H1 (cell line): ENCODE measurements around the gene S100A16. TPM values are rescaled to one million over a fixed set of nuclear protein-coding genes. Genes with fewer than 3 reads are reported as not detected.

Experiments used
- CTCF ChIA-PET: fragments of 300-600 bp; sonication (Branson Sonifier 250); formaldehyde crosslinking; loops from one replicate; lab custom pipeline; 2021; ENCODE audit not compliant: partially characterized antibody; lab: Charles Lee
- POLR2A ChIA-PET: fragments of 300-600 bp; sonication (Branson Sonifier 250); formaldehyde crosslinking; loops from one replicate; lab custom pipeline; 2021; ENCODE audit warnings: inconsistent platforms; ENCODE audit not compliant: partially characterized antibody; lab: Charles Lee
- DNase-seq, 2 experiments: peaks; one replicate each; pipeline versions ENCODE4 v3.0.0 to v3.0.0-alpha.2; 2010 to 2022; ENCODE audit warnings: low spot score in 2 of 2, low read depth in 1 of 2, mixed read lengths in 1 of 2
- FAIRE-seq: peaks from 2 replicates; lab custom pipeline; 2011; peaks lifted over from hg19 to GRCh38; lab: Jason Lieb, UNC
- H2AFZ ChIP-seq: 2 replicates; pipeline ENCODE4 v1.8.1; 2012; ENCODE audit warnings: low read length, inconsistent platforms
- H2AK5ac ChIP-seq: 2 replicates; pipeline ENCODE4 v1.6.1; 2013; ENCODE audit warnings: low read depth, low read length
- H2BK120ac ChIP-seq: replicated peaks from 2 replicates; pipeline ENCODE3; 2013; ENCODE audit warnings: low read depth, low read length, inconsistent platforms
- H2BK12ac ChIP-seq: 2 replicates; pipeline ENCODE4 v1.6.1; 2013; ENCODE audit warnings: low read depth, low read length
- H2BK15ac ChIP-seq: 2 replicates; pipeline ENCODE4 v1.6.1; 2013; ENCODE audit warnings: low read length
- H2BK20ac ChIP-seq: 2 replicates; pipeline ENCODE4 v1.6.1; 2013; ENCODE audit warnings: low read length
- H2BK5ac ChIP-seq: 2 replicates; pipeline ENCODE4 v1.6.1; 2013; ENCODE audit warnings: low read depth, low read length
- H3K14ac ChIP-seq: 2 replicates; pipeline ENCODE4 v1.6.1; 2013; ENCODE audit warnings: inconsistent platforms; ENCODE audit not compliant: insufficient read length
- H3K18ac ChIP-seq: 2 replicates; pipeline ENCODE4 v1.6.1; 2013; ENCODE audit warnings: low read length; ENCODE audit errors: extremely low read depth
- H3K23ac ChIP-seq: 2 replicates; pipeline ENCODE4 v1.6.1; 2013; ENCODE audit warnings: inconsistent platforms; ENCODE audit not compliant: insufficient read length
- H3K23me2 ChIP-seq: 2 replicates; pipeline ENCODE4 v1.6.1; 2013; ENCODE audit warnings: low read depth, low read length
- H3K27ac ChIP-seq: 2 replicates; pipeline ENCODE4 v1.6.1; 2011; ENCODE audit warnings: low read depth, low read length, inconsistent platforms
- H3K27me3 ChIP-seq, 4 experiments: replicated peaks in 1 of 4; 1 replicate in 1 of 4; 2 replicates in 3 of 4; pipeline versions ENCODE4 v1.6.1 to v1.8.1; 2011 to 2013; ENCODE audit warnings: low read length in 3 of 4, mild to moderate bottlenecking in 3 of 4, inconsistent platforms in 2 of 4, mixed read lengths in 2 of 4, moderate library complexity in 1 of 4; ENCODE audit not compliant: control insufficient read depth in 3 of 4, insufficient read depth in 3 of 4; ENCODE audit errors: extremely low read depth in 1 of 4
- H3K36me3 ChIP-seq, 4 experiments: 2 replicates each; pipeline versions ENCODE4 v1.6.1 to v1.8.1; 2011 to 2013; ENCODE audit warnings: mild to moderate bottlenecking in 4 of 4, low read length in 3 of 4, moderate library complexity in 2 of 4, control low read depth in 1 of 4, inconsistent platforms in 1 of 4; ENCODE audit not compliant: insufficient read depth in 4 of 4, control insufficient read depth in 2 of 4
- H3K4ac ChIP-seq: replicated peaks from 2 replicates; pipeline ENCODE3; 2013; ENCODE audit warnings: low read length, low read depth, mixed read lengths, inconsistent platforms; ENCODE audit not compliant: insufficient read length
- H3K4me1 ChIP-seq, 4 experiments: replicated peaks in 1 of 4; 1 replicate in 1 of 4; 2 replicates in 3 of 4; pipeline versions ENCODE4 v1.6.1 to v1.8.1; 2011 to 2013; ENCODE audit warnings: low read length in 3 of 4, inconsistent platforms in 2 of 4, mixed read lengths in 1 of 4; ENCODE audit not compliant: insufficient read depth in 4 of 4, control insufficient read depth in 3 of 4
- H3K4me2 ChIP-seq, 2 experiments: 2 replicates each; pipeline versions ENCODE4 v1.6.1 to v1.8.1; 2011 to 2013; ENCODE audit warnings: low read depth in 2 of 2, low read length in 2 of 2, control low read depth in 1 of 2, inconsistent platforms in 1 of 2, mild to moderate bottlenecking in 1 of 2; ENCODE audit not compliant: insufficient read depth in 1 of 2
- H3K4me3 ChIP-seq, 4 experiments: fragments of 200-600, 300-600 bp in 1 of 4; sonication (generic), shearing (Covaris generic), sonication (Bioruptor Twin) in 1 of 4; 2 replicates each; pipeline versions ENCODE4 v1.5.1 to v1.8.1; 2011 to 2016; ENCODE audit warnings: low read length in 4 of 4, low read depth in 3 of 4, control low read depth in 2 of 4, inconsistent platforms in 2 of 4, mild to moderate bottlenecking in 2 of 4, mixed read lengths in 1 of 4, moderate library complexity in 1 of 4; ENCODE audit not compliant: insufficient read depth in 2 of 4; ENCODE audit errors: extremely low read depth in 1 of 4
- H3K56ac ChIP-seq: replicated peaks from 2 replicates; pipeline ENCODE3; 2013; ENCODE audit warnings: low read depth, mild to moderate bottlenecking, mixed read lengths, low read length, inconsistent platforms; ENCODE audit not compliant: insufficient read length
- H3K79me1 ChIP-seq: 2 replicates; pipeline ENCODE4 v1.6.1; 2013; ENCODE audit warnings: low read depth, low read length, control low read depth
- H3K79me2 ChIP-seq, 2 experiments: 2 replicates each; pipeline versions ENCODE4 v1.6.1 to v1.8.1; 2012 to 2013; ENCODE audit warnings: low read length in 2 of 2, mild to moderate bottlenecking in 2 of 2, inconsistent platforms in 1 of 2; ENCODE audit not compliant: insufficient read depth in 2 of 2, control insufficient read depth in 1 of 2
- H3K9ac ChIP-seq, 4 experiments: replicated peaks in 1 of 4; 1 replicate in 1 of 4; 2 replicates in 3 of 4; pipeline versions ENCODE4 v1.6.1 to v1.8.1; 2011 to 2013; ENCODE audit warnings: low read depth in 3 of 4, low read length in 3 of 4, control low read depth in 2 of 4, mild to moderate bottlenecking in 2 of 4, moderate library complexity in 2 of 4, inconsistent platforms in 1 of 4; ENCODE audit errors: extremely low read depth in 1 of 4
- H3K9me3 ChIP-seq, 2 experiments: 2 replicates each; pipeline versions ENCODE4 v1.6.1 to v1.8.1; 2012 to 2013; ENCODE audit warnings: mild to moderate bottlenecking in 2 of 2, moderate library complexity in 2 of 2, control low read depth in 1 of 2, inconsistent platforms in 1 of 2, low read depth in 1 of 2, low read length in 1 of 2, mixed read lengths in 1 of 2; ENCODE audit not compliant: insufficient read depth in 2 of 2
- H4K20me1 ChIP-seq, 2 experiments: replicated peaks in 1 of 2; 2 replicates each; pipeline versions ENCODE3 to v1.8.1; 2011 to 2013; ENCODE audit warnings: inconsistent platforms in 2 of 2, low read length in 2 of 2, mild to moderate bottlenecking in 1 of 2; ENCODE audit not compliant: insufficient read depth in 2 of 2, control insufficient read depth in 1 of 2
- H4K5ac ChIP-seq: 2 replicates; pipeline ENCODE4 v1.6.1; 2013; ENCODE audit warnings: low read length, low read depth, mixed read lengths, inconsistent platforms; ENCODE audit not compliant: insufficient read length
- H4K8ac ChIP-seq: 2 replicates; pipeline ENCODE4 v1.8.0; 2013; ENCODE audit warnings: mild to moderate bottlenecking, moderate library complexity, low read length, inconsistent platforms; ENCODE audit not compliant: insufficient read depth; ENCODE audit errors: extremely low read depth
- H4K91ac ChIP-seq: replicated peaks from 2 replicates; pipeline ENCODE3; 2013; ENCODE audit warnings: low read length, mixed read lengths, inconsistent platforms; ENCODE audit not compliant: insufficient read length
- KDM4A ChIP-seq: IDR thresholded peaks from one replicate; pipeline ENCODE4 v1.7.1; 2012; ENCODE audit warnings: low read depth, mild to moderate bottlenecking, moderate library complexity, low read length, inconsistent platforms; ENCODE audit not compliant: severe bottlenecking
- NANOG ChIP-seq: IDR thresholded peaks from 2 replicates; pipeline ENCODE4 v1.6.1; 2011; ENCODE audit warnings: low read length, low read depth, mild to moderate bottlenecking, inconsistent platforms; ENCODE audit not compliant: insufficient read depth, poor library complexity, severe bottlenecking
- NRF1 ChIP-seq: IDR thresholded peaks from 2 replicates; pipeline ENCODE4 v1.6.1; 2011; ENCODE audit warnings: mild to moderate bottlenecking, low read depth, low read length, improper control_type of control experiment
- PHF8 ChIP-seq: fragments of 200-600 bp; sonication (generic); conservative IDR thresholded peaks from 2 replicates; pipeline ENCODE4 v1.7.1; 2012; ENCODE audit warnings: low read depth, mild to moderate bottlenecking, inconsistent platforms, low read length, moderate library complexity
- POLR2A ChIP-seq, 2 experiments: IDR thresholded peaks; 1 replicate in 1 of 2; 2 replicates in 1 of 2; pipeline ENCODE4 v1.6.1; 2011; ENCODE audit warnings: low read depth in 2 of 2, low read length in 2 of 2, mild to moderate bottlenecking in 2 of 2; ENCODE audit errors: control extremely low read depth in 1 of 2
- RFX5 ChIP-seq: IDR thresholded peaks from 2 replicates; pipeline ENCODE4 v1.6.1; 2011; ENCODE audit warnings: low read depth, low read length, improper control_type of control experiment, borderline replicate concordance
- RXRA ChIP-seq: IDR thresholded peaks from 2 replicates; pipeline ENCODE4 v1.6.1; 2011; ENCODE audit warnings: low read depth, mild to moderate bottlenecking, low read length, moderate library complexity; ENCODE audit not compliant: insufficient read depth
- SRF ChIP-seq: IDR thresholded peaks from 2 replicates; pipeline ENCODE4 v1.6.1; 2011; ENCODE audit warnings: mild to moderate bottlenecking, low read depth, low read length, moderate library complexity
- TAF1 ChIP-seq: IDR thresholded peaks from 2 replicates; pipeline ENCODE4 v1.6.1; 2011; ENCODE audit warnings: mild to moderate bottlenecking, low read depth, low read length
- TEAD4 ChIP-seq: IDR thresholded peaks from 2 replicates; pipeline ENCODE4 v1.6.1; 2012; ENCODE audit warnings: low read depth, low read length, inconsistent platforms, mixed read lengths
- YY1 ChIP-seq: IDR thresholded peaks from 2 replicates; pipeline ENCODE4 v1.6.1; 2011; ENCODE audit warnings: low read depth, mild to moderate bottlenecking, low read length
- ZNF274 ChIP-seq: IDR thresholded peaks from 2 replicates; pipeline ENCODE4 v1.7.0; 2012; ENCODE audit warnings: low read length, borderline replicate concordance; ENCODE audit errors: extremely low read depth
- WGBS, 2 experiments: shearing (Covaris generic) in 1 of 2; methylation state at CpG; one replicate each; pipeline versions ENCODE4 v1.1.6 to v1.1.7; 2013 to 2015; ENCODE audit warnings: low lambda C conversion rate in 2 of 2, mixed read lengths in 2 of 2, inconsistent platforms in 1 of 2, low coverage in 1 of 2, missing lambda C conversion rate in 1 of 2; ENCODE audit not compliant: insufficient replicate concordance in 2 of 2, insufficient coverage in 1 of 2, insufficient read length in 1 of 2; ENCODE audit errors: extremely low coverage in 1 of 2, missing lambda C conversion rate in 1 of 2; 5-methylcytosine and 5-hydroxymethylcytosine counted together
- polyA plus RNA-seq, 7 experiments: library from polyadenylated mRNA; depleted of rRNA in 3 of 7; stranded (reverse) in 5 of 7; unstranded in 2 of 7; fragments of >200 nt in 5 of 7; fragments of 200-250 nt in 2 of 7; gene quantifications; 1 replicate in 5 of 7; 2 replicates in 1 of 7; 4 replicates in 1 of 7; pipeline versions ENCODE4 v1.2.1 to v1.2.3, GENCODE V29; 2011 to 2013; ENCODE audit warnings: missing spikeins in 2 of 7, mixed read lengths in 2 of 7
- total RNA-seq: library from RNA; stranded (reverse); fragmentation: NEBNext Ultra II Directional; extraction: Animal tissue kit (Norgen Biotek cat#: 25700); gene quantifications from 2 replicates; pipeline ENCODE4 v1.2.1, GENCODE V29; 2021
- TF ChIP-seq, protein P1 (sequence below): IDR thresholded peaks from 2 replicates; pipeline ENCODE4 v1.6.1; 2012; ENCODE audit warnings: inconsistent platforms

The S100A16 gene
- total and polyA plus RNA-seq, 2 of the 8 experiments (the other 6 are each of a cell fraction or from before 2014, with no cell fraction given) = 14.9 to 61.4 TPM

DNA sequence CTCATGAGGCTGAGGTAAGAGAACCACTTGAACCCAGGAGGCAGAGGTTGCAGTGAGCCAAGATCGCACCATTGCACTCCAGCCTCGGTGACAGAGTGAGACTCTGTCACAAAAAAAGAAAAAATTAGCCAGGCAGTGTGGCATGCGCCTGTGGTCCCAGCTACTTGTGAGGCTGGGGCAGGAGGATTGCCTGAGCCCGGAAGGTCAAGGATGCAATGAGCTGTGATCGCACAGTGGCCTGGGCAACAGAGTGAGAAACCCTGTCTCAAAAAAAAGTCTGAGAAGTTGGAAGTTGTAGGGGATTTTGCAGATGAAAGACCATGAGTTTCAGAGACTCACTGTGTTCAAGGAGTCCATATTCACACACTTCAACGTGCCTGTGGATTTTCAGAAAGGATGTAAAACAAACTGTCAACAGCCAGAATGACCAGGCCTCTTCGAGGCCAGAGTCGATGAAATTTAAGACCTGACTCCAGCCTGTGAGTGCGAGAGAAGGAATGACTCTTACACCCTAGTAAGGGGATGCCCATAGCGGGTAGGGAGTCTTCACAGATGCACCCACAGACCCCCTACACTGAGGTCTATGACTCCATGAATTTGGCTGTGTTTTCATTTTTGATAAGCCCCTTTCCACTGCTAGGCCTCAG is 12.2 kb upstream of the S100A16 start:
- H3K9ac ChIP-seq = no peak overlapping the region
- TF ChIP-seq POLR2A (IDR thresholded peaks at IDR 0.05; ENCODE audit: control extremely low read depth in 1 of 2, low read depth in 2 of 2, low read length in 2 of 2) (no peak), KDM4A (no peak), YY1 (no peak), NANOG (no peak), RXRA (no peak), ZNF274 (no peak), NRF1 (no peak), TAF1 (no peak), PHF8 (no peak), TEAD4 (no peak), SRF (no peak), RFX5 (no peak)
- TF ChIP-seq, protein P1, sequence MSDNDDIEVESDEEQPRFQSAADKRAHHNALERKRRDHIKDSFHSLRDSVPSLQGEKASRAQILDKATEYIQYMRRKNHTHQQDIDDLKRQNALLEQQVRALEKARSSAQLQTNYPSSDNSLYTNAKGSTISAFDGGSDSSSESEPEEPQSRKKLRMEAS = no peak

More for the DNA sequence above, 12.2 kb upstream of the S100A16 start:
- H3K79me1 ChIP-seq = no peaks in the 10 kb centered on the region
- 96% methylated on average over 10 of the region's 10 CpGs; no CpG with 5 or more reads in 1 of the 2 experiments for WGBS, 2 experiments
- H3K4me3 ChIP-seq = no peak overlapping the region
- H3K27ac ChIP-seq = no peak overlapping the region
- ChIA-PET POLR2A (interaction anchor here (1.1 to 15.6 kb wide), 7 partner anchors 9 to 35 kb away, joined by 3 to 261 read pairs (median 10); partner anchors contain the start of genes CHTOP, S100A14, S100A16 and SNAPIN), CTCF (interaction anchor here (0.6 to 10.2 kb wide), 4 partner anchors 8 to 145 kb away, joined by 5 to 115 read pairs (median 88); partner anchors contain the start of genes S100A14 and S100A6)
- H4K5ac ChIP-seq = no peak overlapping the region
- no peak overlapping the region for H3K56ac ChIP-seq
- H3K23me2 ChIP-seq = peaks cover 7% of the 10 kb centered on the region
- DNase-seq (no peak), FAIRE-seq (no peak)
- no peaks in the 10 kb centered on the region for H3K79me2 ChIP-seq
- no peaks in the 10 kb centered on the region for H3K9me3 ChIP-seq
- H3K4ac ChIP-seq = no peak overlapping the region
- H2BK15ac ChIP-seq = no peak overlapping the region
- H2BK12ac ChIP-seq = 0 out of 2 replicates have a peak overlapping the region, but pooled peaks have one; percentile 17
- peaks cover 0 to 13% (median 7%) of the 10 kb centered on the region in 4 experiments; a peak in 6 of 7 replicates for H3K4me1 ChIP-seq
- H3K23ac ChIP-seq = no peak overlapping the region
- no peaks in the 10 kb centered on the region for H4K20me1 ChIP-seq
- H3K36me3 ChIP-seq = peaks cover 0 to 4% (median 1%) of the 10 kb centered on the region in 4 experiments; a peak in 3 of 8 replicates
- H3K14ac ChIP-seq = no peak overlapping the region
- no peak overlapping the region for H2BK5ac ChIP-seq
- no peak overlapping the region for H4K91ac ChIP-seq
- no peak overlapping the region for H2BK20ac ChIP-seq
- H2AK5ac ChIP-seq = no peak overlapping the region
- no peak overlapping the region for H3K18ac ChIP-seq
- no peak overlapping the region for H2BK120ac ChIP-seq
- H3K27me3 ChIP-seq = no peaks in the 10 kb centered on the region
- H4K8ac ChIP-seq = no peak overlapping the region
- no peak overlapping the region for H3K4me2 ChIP-seq
- no peak overlapping the region for H2AFZ ChIP-seq
